ENCODE measurements around the gene NCF4. TPM values are rescaled to one million over a fixed set of nuclear protein-coding genes. Genes with fewer than 3 reads are reported as not detected.
A peak's percentile ranks its signal among the peaks of the same experiment; 100 is the strongest.

The NCF4 gene
- polyA plus RNA-seq, 3 donors, result 206 to 249 (median 209) TPM

DNA sequence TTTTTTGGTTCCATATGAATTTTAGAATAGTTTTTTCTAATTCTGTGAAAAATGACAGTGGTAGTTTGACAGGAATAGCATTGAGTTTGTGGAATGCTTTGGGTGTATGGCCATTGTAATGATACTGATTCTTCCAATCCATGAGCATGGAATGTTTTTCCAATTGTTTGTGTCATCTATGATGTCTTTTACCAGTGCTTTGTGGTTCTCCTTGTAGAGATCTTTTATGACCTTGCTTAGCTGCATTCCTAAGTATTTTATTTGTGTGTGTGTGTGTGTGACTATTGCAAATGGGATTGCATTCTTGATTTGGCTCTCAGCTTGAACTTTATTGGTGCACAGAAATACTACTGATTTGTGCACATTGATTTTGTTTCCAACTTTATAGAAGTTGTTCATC, 49.7 kb downstream of the NCF4 start:
- Histone ChIP-seq H3K9ac (ENCODE audit: insufficient read depth, low read length, poor library complexity, severe bottlenecking) (no peak overlapping the region), H3K4me2 (replicated peaks; ENCODE audit: extremely low read depth, low read length, poor library complexity, severe bottlenecking) (no peak overlapping the region), H3K27me3 (ENCODE audit: control insufficient read depth in 2 of 2, insufficient read depth in 2 of 2, low read length in 2 of 2) (no peaks in the 10 kb centered on the region), H3K27ac (ENCODE audit: low read depth in 1 of 2, low read length in 2 of 2) (no peak overlapping the region), H3K4me1 (ENCODE audit: control insufficient read depth in 1 of 2, insufficient read depth in 2 of 2, low read length in 2 of 2) (peaks cover 29 to 35% of the 10 kb centered on the region in 2 donors), H3K36me3 (replicated peaks in 1 of 2; ENCODE audit: control insufficient read depth in 1 of 2, insufficient read depth in 2 of 2, low read length in 2 of 2) (no peaks in the 10 kb centered on the region), H4K20me1 (ENCODE audit: insufficient read depth, low read length) (no peaks in the 10 kb centered on the region), H3K4me3 (replicated peaks in 1 of 3; ENCODE audit: low read depth in 2 of 3, low read length in 3 of 3) (no peak overlapping the region), H3K9me3 (replicated peaks in 1 of 2; ENCODE audit: control insufficient read depth in 1 of 2, insufficient read depth in 1 of 2, low read length in 2 of 2) (no peaks in the 10 kb centered on the region), H3K79me2 (ENCODE audit: insufficient read depth, low read length) (peaks cover 21% of the 10 kb centered on the region), H2AFZ (ENCODE audit: insufficient read depth, low read depth, low read length, poor library complexity, severe bottlenecking) (no peak overlapping the region)
- Mint-ChIP-seq H3K9me3 (no peaks in the 10 kb centered on the region), H3K27ac (peak overlapping the region in 1 of 7 donors; percentile 6), H3K4me3 (no peak overlapping the region), H3K4me1 (peaks cover 30% of the 10 kb centered on the region), H3K27me3 (ENCODE audit: low read depth in 3 of 3) (peaks cover under 1 to 6% (median 5%) of the 10 kb centered on the region in 3 donors), H3K36me3 (peaks cover 0 to 5% of the 10 kb centered on the region in 2 donors)
- TF ChIP-seq, protein P1, sequence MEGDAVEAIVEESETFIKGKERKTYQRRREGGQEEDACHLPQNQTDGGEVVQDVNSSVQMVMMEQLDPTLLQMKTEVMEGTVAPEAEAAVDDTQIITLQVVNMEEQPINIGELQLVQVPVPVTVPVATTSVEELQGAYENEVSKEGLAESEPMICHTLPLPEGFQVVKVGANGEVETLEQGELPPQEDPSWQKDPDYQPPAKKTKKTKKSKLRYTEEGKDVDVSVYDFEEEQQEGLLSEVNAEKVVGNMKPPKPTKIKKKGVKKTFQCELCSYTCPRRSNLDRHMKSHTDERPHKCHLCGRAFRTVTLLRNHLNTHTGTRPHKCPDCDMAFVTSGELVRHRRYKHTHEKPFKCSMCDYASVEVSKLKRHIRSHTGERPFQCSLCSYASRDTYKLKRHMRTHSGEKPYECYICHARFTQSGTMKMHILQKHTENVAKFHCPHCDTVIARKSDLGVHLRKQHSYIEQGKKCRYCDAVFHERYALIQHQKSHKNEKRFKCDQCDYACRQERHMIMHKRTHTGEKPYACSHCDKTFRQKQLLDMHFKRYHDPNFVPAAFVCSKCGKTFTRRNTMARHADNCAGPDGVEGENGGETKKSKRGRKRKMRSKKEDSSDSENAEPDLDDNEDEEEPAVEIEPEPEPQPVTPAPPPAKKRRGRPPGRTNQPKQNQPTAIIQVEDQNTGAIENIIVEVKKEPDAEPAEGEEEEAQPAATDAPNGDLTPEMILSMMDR (IDR thresholded peaks at IDR 0.05), result no peak
- intact Hi-C loops (cut with micrococcal nuclease), result loop anchor here (5.0 to 10.0 kb wide), 3 partner anchors 38 to 64 kb away; partner anchors contain the start of gene NCF4 (in 1 of the 2)
- no peak for DNase-seq

DNA sequence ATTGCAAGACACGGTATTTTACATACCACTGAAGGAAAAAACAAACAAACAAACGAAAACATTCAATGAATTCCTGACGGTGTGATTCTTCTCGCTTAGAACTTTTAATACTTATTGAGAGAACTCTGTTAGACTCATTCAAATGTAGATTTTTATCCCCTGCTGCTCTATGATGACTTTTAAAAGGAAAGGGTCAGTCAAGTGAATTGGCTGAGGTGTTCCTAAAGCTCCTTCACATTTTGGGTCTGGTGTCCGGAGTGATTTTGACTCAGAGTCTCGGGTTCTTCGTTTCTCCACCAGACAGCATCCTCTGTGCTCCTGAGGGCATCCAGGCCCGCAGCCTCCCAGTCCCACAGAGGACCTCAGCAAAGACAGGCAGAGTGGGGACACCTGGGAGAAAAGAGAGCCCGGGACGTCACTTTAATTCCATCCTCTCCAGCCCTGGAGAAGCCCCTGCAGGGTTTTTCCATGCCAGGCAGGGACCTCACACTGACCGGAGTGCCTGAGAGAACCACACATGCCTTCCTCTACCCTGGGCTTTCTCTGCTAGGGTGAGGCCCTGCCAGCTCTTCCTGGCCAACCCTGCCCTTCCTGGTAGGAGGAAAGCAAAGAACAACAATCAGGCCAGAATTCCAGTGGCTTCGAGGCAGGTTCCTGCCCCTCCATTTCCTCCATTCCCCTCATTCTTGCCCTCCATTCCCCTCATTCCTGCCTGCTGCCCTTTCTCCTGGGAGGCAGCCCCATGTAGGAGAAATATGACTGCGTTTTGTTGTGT, 51.3 kb downstream of the NCF4 start:
- H3K4me3 Mint-ChIP-seq, result no peak overlapping the region

More for the DNA sequence above, 51.3 kb downstream of the NCF4 start:
- TF ChIP-seq, protein P1 (IDR thresholded peaks at IDR 0.05), result no peak
- intact Hi-C loops (cut with micrococcal nuclease), result loop anchor here (5.0 to 10.0 kb wide), 3 partner anchors 40 to 63 kb away; partner anchors contain the start of gene NCF4 (in 1 of the 2)
- Histone ChIP-seq H3K79me2 (ENCODE audit: insufficient read depth, low read length) (peaks cover 38% of the 10 kb centered on the region), H3K27ac (ENCODE audit: low read depth in 1 of 2, low read length in 2 of 2) (peak overlapping the region; percentile 86 to 96), H3K4me3 (replicated peaks in 1 of 3; ENCODE audit: low read depth in 2 of 3, low read length in 3 of 3) (no peak overlapping the region), H3K4me2 (replicated peaks; ENCODE audit: extremely low read depth, low read length, poor library complexity, severe bottlenecking) (no peak overlapping the region), H3K36me3 (replicated peaks in 1 of 2; ENCODE audit: control insufficient read depth in 1 of 2, insufficient read depth in 2 of 2, low read length in 2 of 2) (peaks cover 0 to 5% of the 10 kb centered on the region in 2 donors), H3K4me1 (ENCODE audit: control insufficient read depth in 1 of 2, insufficient read depth in 2 of 2, low read length in 2 of 2) (peaks cover 31 to 52% of the 10 kb centered on the region in 2 donors), H3K27me3 (ENCODE audit: control insufficient read depth in 2 of 2, insufficient read depth in 2 of 2, low read length in 2 of 2) (no peaks in the 10 kb centered on the region), H3K9ac (ENCODE audit: insufficient read depth, low read length, poor library complexity, severe bottlenecking) (no peak overlapping the region), H3K9me3 (replicated peaks in 1 of 2; ENCODE audit: control insufficient read depth in 1 of 2, insufficient read depth in 1 of 2, low read length in 2 of 2) (no peaks in the 10 kb centered on the region), H4K20me1 (ENCODE audit: insufficient read depth, low read length) (peaks cover 8% of the 10 kb centered on the region), H2AFZ (ENCODE audit: insufficient read depth, low read depth, low read length, poor library complexity, severe bottlenecking) (no peak overlapping the region)
- H3K27me3 Mint-ChIP-seq (ENCODE audit: low read depth in 3 of 3), result peaks cover 0 to 6% (median 5%) of the 10 kb centered on the region in 3 donors
- peaks cover 8 to 13% of the 10 kb centered on the region in 2 donors for H3K36me3 Mint-ChIP-seq
- peaks cover 45% of the 10 kb centered on the region for H3K4me1 Mint-ChIP-seq
- H3K27ac Mint-ChIP-seq, result peak overlapping the region; percentile 92 to 99 (median 97)
- WGBS (ENCODE audit: insufficient coverage), result 100% methylated on average over 5 of the region's 13 CpGs
- H3K9me3 Mint-ChIP-seq, result no peaks in the 10 kb centered on the region
- DNase-seq, result no peak

All from CD14-positive monocyte (primary cell).